ENCODE measurements around the gene METTL21C.

DNA sequence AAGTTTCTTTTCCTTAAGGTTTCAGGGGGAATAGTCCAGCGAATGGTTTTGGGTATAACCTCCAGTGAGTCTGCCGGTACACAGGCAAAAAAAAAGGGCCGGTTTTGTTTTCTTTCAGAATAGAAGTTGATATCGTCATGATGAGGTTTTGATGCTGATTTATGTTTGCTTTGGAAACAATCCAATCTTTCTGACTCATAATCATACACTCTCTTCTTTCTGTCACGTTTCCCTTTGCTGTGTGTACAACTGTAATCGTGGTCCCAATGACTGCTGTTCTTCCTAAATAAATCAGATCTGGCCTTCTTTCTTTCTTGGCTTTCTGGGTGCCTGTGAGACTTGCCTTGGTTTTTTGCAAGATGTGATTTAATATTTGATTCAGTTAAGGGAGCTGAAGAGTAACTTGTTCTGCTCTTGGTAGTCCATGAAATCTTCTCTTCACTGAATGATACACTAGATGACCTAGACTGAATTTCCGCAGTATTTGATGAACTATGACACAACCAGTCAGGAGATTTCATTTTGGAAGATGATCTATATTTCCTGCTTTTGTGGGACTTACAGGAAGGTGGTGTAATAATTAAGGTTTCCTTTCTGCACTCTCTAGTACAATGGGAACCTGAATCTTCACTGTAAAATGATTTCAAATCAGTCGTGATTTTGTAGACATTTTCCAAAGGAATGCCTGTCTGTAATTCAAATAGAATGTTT is 34.9 kb upstream of the METTL21C start:
- TF ChIP-seq, protein P1, sequence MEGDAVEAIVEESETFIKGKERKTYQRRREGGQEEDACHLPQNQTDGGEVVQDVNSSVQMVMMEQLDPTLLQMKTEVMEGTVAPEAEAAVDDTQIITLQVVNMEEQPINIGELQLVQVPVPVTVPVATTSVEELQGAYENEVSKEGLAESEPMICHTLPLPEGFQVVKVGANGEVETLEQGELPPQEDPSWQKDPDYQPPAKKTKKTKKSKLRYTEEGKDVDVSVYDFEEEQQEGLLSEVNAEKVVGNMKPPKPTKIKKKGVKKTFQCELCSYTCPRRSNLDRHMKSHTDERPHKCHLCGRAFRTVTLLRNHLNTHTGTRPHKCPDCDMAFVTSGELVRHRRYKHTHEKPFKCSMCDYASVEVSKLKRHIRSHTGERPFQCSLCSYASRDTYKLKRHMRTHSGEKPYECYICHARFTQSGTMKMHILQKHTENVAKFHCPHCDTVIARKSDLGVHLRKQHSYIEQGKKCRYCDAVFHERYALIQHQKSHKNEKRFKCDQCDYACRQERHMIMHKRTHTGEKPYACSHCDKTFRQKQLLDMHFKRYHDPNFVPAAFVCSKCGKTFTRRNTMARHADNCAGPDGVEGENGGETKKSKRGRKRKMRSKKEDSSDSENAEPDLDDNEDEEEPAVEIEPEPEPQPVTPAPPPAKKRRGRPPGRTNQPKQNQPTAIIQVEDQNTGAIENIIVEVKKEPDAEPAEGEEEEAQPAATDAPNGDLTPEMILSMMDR (conservative IDR thresholded peaks at IDR 0.05; ENCODE audit: low read depth, low read length), result no peak
- no peak for TF ChIP-seq EZH2 (IDR thresholded peaks at IDR 0.05; ENCODE audit: borderline replicate concordance, low read depth, low read length, poor library complexity, severe bottlenecking)
